ENCODE measurements around the gene ERC1. TPM values are rescaled to one million over a fixed set of nuclear protein-coding genes. Genes with fewer than 3 reads are reported as not detected.

ERC1 gene
- total RNA-seq, 1 experiment from 2014 or later, result 39.4 TPM

DNA sequence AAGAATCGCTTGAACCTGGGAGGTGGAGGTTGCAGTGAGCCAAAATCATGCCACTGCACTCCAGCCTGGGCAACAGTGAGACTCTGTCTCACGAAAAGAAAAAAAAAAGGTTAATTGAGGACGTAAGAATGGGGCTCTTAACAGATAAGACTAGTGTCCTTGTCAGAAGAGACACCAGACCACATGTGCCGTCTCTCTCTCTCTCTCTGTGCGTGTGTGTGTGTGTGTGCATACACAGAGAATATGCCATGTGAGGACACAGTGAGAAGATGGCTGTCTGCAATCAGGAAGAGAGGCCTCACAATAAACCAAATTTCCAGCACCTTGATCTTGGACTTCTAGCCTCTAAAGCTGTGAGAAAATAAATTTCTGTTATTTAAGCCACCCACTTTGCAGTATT is 11.7 kb upstream of the ERC1 start:
- Mint-ChIP-seq H3K27me3 (ENCODE audit: unreplicated experiment) (no peaks in the 10 kb centered on the region), H3K27ac (ENCODE audit: unreplicated experiment) (no peak overlapping the region), H3K9me3 (ENCODE audit: low read depth, unreplicated experiment) (no peaks in the 10 kb centered on the region), H3K4me3 (ENCODE audit: low read depth, unreplicated experiment) (no peak overlapping the region), H3K36me3 (ENCODE audit: insufficient read depth, unreplicated experiment) (peaks cover 4% of the 10 kb centered on the region), H3K4me1 (ENCODE audit: low read depth, unreplicated experiment) (no peaks in the 10 kb centered on the region)
- no TSS peak for BruUV-seq (replicated peaks)
- TF ChIP-seq, protein P1, sequence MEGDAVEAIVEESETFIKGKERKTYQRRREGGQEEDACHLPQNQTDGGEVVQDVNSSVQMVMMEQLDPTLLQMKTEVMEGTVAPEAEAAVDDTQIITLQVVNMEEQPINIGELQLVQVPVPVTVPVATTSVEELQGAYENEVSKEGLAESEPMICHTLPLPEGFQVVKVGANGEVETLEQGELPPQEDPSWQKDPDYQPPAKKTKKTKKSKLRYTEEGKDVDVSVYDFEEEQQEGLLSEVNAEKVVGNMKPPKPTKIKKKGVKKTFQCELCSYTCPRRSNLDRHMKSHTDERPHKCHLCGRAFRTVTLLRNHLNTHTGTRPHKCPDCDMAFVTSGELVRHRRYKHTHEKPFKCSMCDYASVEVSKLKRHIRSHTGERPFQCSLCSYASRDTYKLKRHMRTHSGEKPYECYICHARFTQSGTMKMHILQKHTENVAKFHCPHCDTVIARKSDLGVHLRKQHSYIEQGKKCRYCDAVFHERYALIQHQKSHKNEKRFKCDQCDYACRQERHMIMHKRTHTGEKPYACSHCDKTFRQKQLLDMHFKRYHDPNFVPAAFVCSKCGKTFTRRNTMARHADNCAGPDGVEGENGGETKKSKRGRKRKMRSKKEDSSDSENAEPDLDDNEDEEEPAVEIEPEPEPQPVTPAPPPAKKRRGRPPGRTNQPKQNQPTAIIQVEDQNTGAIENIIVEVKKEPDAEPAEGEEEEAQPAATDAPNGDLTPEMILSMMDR (IDR thresholded peaks at IDR 0.05; ENCODE audit: unreplicated experiment), result no peak
- no peak for DNase-seq
- intact Hi-C loops (cut with micrococcal nuclease; ENCODE audit: unreplicated experiment), result no loop called here
- CTCF ChIA-PET, result no interaction called here

DNA sequence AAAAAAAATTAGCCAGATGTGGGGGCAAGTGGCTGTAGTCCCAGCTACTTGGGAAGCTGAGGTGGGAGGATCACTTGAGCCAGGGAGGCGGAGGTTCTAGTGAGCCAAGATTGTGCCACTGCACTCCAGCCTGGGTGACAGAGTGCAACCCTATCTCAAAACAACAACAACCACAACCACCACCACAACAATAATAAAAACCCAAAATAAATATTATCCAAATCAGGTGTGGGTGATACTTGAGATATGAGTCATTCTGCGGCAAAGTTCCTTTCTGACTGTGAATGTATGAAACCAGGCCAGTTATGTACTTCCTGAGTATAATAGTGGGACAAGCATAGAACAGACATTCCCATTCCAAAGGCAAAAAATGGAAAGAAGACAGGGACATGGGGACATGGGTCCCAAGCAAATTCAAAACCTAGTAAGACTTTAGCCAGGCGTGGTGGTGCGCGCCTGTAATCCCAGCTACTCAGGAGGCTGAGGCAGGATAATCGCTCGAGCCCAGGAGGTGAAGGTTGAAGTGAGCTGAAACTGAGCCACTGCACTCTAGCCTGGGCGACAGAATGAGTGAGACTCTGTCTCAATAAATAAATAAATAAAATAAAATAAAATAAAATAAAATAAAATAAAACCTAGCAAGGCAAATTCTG is 9.7 kb upstream of the ERC1 start:
- H3K9me3 Mint-ChIP-seq (ENCODE audit: low read depth, unreplicated experiment), result no peaks in the 10 kb centered on the region
- no peak overlapping the region for H3K27ac Mint-ChIP-seq (ENCODE audit: unreplicated experiment)
- no peaks in the 10 kb centered on the region for H3K4me1 Mint-ChIP-seq (ENCODE audit: low read depth, unreplicated experiment)
- BruUV-seq (replicated peaks), result no TSS peak
- peaks cover 5% of the 10 kb centered on the region for H3K36me3 Mint-ChIP-seq (ENCODE audit: insufficient read depth, unreplicated experiment)
- H3K27me3 Mint-ChIP-seq (ENCODE audit: unreplicated experiment), result no peaks in the 10 kb centered on the region
- TF ChIP-seq, protein P1 (IDR thresholded peaks at IDR 0.05; ENCODE audit: unreplicated experiment), result no peak
- DNase-seq, result no peak
- CTCF ChIA-PET, result no interaction called here
- H3K4me3 Mint-ChIP-seq (ENCODE audit: low read depth, unreplicated experiment), result no peak overlapping the region
- intact Hi-C loops (cut with micrococcal nuclease; ENCODE audit: unreplicated experiment), result no loop called here

DNA sequence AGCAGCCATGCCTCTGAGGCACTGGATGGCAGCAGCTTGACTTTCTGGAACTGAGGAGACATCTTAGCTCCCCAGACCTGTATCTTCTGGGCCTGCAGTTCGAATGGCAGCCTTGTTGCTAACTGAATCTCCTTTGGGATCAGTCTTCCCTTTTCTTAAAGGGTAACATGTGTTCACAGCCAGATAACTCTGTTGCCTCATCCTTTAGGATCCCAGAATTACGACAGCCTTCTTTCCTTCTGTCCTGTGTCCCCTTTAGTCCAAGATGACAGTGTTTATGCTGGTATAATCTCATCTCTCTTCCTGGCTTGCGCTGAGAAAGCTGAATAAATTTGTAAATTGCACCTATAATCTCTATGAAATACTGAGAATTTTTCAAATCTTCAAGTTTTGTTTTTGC is 9.1 kb upstream of the ERC1 start:
- no TSS peak for BruUV-seq (replicated peaks)
- H3K4me3 Mint-ChIP-seq (ENCODE audit: low read depth, unreplicated experiment), result no peak overlapping the region
- H3K27me3 Mint-ChIP-seq (ENCODE audit: unreplicated experiment), result no peaks in the 10 kb centered on the region
- no peak for DNase-seq
- no peak overlapping the region for H3K27ac Mint-ChIP-seq (ENCODE audit: unreplicated experiment)
- CTCF ChIA-PET, result interaction anchor here (0.6 kb wide), 1 partner anchor 16 kb away, joined by 5 read pairs; no protein-coding TSS in a partner anchor
- peaks cover 5% of the 10 kb centered on the region for H3K36me3 Mint-ChIP-seq (ENCODE audit: insufficient read depth, unreplicated experiment)
- intact Hi-C loops (cut with micrococcal nuclease; ENCODE audit: unreplicated experiment), result no loop called here
- TF ChIP-seq, protein P1 (IDR thresholded peaks at IDR 0.05; ENCODE audit: unreplicated experiment), result no peak
- H3K4me1 Mint-ChIP-seq (ENCODE audit: low read depth, unreplicated experiment), result no peaks in the 10 kb centered on the region
- H3K9me3 Mint-ChIP-seq (ENCODE audit: low read depth, unreplicated experiment), result no peaks in the 10 kb centered on the region

DNA sequence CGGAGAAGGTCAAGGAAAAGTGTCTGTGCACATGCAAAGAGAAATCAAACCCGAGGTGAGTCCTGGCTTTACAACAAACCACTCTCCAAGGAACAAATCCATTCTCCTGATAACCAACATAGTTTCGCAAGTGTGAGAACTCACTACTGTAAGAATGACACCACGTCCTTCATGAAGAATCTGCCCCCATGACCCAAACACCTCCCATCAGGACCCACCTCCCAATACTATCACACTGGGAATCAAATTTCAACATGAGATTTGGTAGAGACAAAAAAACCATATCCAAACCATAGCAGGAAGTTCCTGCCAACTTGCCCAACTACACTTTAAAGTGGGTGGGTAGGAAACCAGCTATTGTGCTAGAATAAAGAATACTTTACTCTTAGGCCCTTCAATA is 2.4 kb upstream of the ERC1 start:
- no peaks in the 10 kb centered on the region for H3K27me3 Mint-ChIP-seq (ENCODE audit: unreplicated experiment)
- no TSS peak for BruUV-seq (replicated peaks)
- CTCF ChIA-PET, result interaction anchor here (1.2 kb wide), 1 partner anchor 39 kb away, joined by 4 read pairs; the partner anchor contains the start of gene RAD52
- TF ChIP-seq, protein P1 (IDR thresholded peaks at IDR 0.05; ENCODE audit: unreplicated experiment), result no peak
- peaks cover 33% of the 10 kb centered on the region for H3K36me3 Mint-ChIP-seq (ENCODE audit: insufficient read depth, unreplicated experiment)
- DNase-seq, result no peak
- H3K27ac Mint-ChIP-seq (ENCODE audit: unreplicated experiment), result no peak overlapping the region
- H3K9me3 Mint-ChIP-seq (ENCODE audit: low read depth, unreplicated experiment), result no peaks in the 10 kb centered on the region
- intact Hi-C loops (cut with micrococcal nuclease; ENCODE audit: unreplicated experiment), result no loop called here
- peaks cover 21% of the 10 kb centered on the region for H3K4me1 Mint-ChIP-seq (ENCODE audit: low read depth, unreplicated experiment)
- H3K4me3 Mint-ChIP-seq (ENCODE audit: low read depth, unreplicated experiment), result no peak overlapping the region
